ENCODE results near the gene PROKR2. TPM values are rescaled to one million over a fixed set of nuclear protein-coding genes. Genes with fewer than 3 reads are reported as not detected.

Gene PROKR2
- total RNA-seq = not detected in 2 replicates

DNA sequence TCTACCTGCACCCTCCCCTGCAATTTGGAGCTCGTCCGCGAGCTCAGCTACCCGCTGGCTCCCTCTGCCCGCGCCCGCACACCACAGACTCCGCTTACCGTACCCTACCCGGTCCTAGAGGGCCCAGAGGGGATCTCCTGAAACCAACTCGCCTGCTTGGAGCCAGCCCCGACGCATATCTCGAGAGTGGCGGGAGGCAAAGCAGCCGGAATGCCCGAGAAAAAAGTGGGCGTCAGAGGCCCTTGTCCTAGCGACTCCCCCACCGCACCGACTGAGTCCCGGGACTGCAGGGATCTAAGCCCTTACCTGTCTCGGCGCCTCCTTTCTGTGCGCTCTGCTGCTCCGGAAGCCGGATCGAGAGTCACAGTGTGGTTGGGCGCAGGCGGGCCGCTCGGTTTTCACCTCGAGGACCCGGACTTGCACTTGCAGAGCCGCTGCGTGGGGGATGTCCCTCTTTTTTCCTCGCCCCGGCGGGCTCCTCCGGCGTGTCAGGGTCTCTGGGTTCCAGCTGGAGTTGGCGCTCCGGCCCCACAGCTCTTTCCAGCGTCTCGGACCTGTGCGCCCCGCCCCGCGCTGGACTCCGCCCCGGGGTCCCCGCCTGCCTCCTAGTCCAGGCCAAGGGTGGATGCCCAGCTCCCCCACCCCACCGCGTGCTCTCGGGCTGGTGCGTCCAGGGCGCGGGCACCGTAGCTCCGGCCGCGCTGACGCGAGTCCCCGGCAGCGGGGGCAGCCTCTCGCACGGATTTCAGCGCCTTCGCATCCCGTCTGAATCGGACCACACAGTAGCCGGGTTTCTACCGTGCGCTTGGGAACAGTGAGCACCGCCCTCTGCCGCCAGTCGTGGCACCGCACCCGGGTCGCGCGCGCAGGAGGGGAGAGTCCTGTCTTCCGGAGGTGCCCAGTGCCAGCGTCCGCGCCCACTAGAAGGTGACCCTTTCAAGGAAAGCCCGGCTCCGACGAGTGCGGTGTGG lies at the start of gene PROKR2:
Gene PROKR2, minus strand, starts transcription at position 767 of the 971 bp plus-strand sequence. CDS start 2,585 bp downstream, outside the sequence.

Small RNAs within 50 kb of the gene (small RNA-seq; reads per million reads assigned to genes)
- not detected for gene RNA5-8SP7

Other genes with a start within 250 kb of the PROKR2 start
- gene TMEM230, start 203.9 kb downstream of the PROKR2 start, total RNA-seq = 149 and 166 TPM in 2 replicates
- 63.5 and 109 TPM in 2 replicates for gene PCNA, start 197.0 kb downstream of the PROKR2 start, total RNA-seq
- 39.5 and 40.6 TPM in 2 replicates for gene CDS2, start 189.9 kb downstream of the PROKR2 start, total RNA-seq

Data from articular chondrocyte of knee joint (primary cell).